GM18873 (cell line): ENCODE data around the gene SERPINE1.

ENCODE experiments used
- ATAC-seq: cut with Tn5 transposase; IDR thresholded peaks from one replicate; pipeline ENCODE4 v1.9.1; 2021; ENCODE audit warnings: mild to moderate bottlenecking, moderate library complexity, moderate number of reproducible peaks; ENCODE audit not compliant: unreplicated experiment, low FRiP score

The SERPINE1 gene

GRCh38 chr7:101185258-101185839 is 58.4 kb downstream of the SERPINE1 start:
- no peak for ATAC-seq

GRCh38 chr7:101186194-101186593 is 59.3 kb downstream of the SERPINE1 start:
- no peak for ATAC-seq

GRCh38 chr7:101186844-101187428 is 60.0 kb downstream of the SERPINE1 start:
- ATAC-seq: no peak
